Glomerular visceral epithelial cell (primary cell): ENCODE results near the gene CCNF.
"Not testable (repeated sequence)": the region's sequence is repeated elsewhere in the genome, so short reads cannot be mapped to it uniquely, and the experiment has no call there.

Experiments used
- DNase-seq: peaks from one replicate; pipeline ENCODE4 v3.0.0-alpha.2; 2016; ENCODE audit errors: extremely low spot score

CCNF gene

DNA sequence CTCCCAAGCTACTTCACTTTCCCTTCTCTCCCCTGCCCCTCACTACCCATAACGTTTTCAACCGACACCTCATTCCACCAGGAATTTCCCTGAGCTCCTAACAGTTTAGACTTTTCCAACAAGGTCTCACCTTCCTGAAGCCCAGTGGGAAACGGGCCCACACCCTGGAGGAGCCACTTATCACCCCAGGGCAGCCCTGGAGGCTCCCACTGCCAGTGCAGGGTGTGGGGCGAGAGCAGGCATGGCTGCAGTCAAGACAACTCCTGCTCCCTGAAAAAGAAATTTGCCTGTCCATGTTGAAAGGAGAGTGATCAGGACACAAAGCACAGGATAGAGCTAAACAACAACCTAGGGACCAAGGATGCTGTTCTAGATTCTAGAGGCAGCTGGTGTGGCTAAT, 1.7 kb upstream of the CCNF start:
- no peak for DNase-seq

DNA sequence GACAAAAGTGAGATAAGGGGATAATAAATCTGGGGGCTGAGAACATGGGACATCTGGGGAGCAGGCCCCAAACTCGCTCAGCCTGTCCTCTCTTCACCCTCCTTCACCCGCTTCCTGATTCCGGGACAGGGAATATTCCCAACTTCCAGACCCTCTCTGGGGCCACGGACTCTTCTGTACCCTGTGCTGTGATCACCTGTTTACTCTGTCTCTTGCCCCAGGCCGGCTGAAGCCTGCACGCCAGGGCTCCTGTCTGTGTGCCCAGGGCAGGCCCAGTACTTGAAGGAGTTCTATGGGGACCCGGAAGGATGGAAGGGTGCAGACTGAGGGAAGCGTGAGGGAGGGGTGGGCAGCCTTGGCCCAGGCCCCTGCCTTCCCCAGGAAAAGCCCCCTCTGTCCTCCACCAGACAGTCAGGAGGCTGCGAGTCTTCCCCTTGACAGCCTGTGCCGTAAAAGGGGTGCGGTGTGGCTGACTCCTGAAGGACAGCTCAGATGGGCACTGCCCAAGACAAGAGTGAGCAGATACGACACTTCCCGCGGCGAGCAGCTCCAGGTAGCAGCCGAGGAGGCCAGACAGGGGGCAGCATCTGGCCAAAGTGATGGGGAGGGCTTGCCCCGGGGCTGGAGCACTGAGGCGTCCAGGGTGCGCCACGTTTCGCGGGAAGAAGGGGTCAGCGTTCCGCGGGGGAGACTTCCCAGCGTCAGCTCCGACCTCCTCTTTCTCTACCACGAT, 1.0 kb upstream of the CCNF start:
- peak; percentile 23 for DNase-seq

DNA sequence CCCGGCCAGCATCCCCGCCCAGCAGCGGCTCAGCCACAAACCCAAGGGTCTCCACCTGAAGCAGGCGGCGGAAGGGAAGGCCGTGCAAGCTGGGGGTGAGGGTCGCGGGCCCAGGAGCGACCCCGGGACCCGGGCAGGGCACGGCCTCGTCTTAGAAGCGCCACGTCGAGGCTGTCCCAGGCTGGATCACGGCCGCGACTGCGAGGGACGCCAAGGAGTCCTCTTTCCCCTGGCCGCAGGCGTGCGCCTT, 538 bp upstream of the CCNF start:
- no peak for DNase-seq

DNA sequence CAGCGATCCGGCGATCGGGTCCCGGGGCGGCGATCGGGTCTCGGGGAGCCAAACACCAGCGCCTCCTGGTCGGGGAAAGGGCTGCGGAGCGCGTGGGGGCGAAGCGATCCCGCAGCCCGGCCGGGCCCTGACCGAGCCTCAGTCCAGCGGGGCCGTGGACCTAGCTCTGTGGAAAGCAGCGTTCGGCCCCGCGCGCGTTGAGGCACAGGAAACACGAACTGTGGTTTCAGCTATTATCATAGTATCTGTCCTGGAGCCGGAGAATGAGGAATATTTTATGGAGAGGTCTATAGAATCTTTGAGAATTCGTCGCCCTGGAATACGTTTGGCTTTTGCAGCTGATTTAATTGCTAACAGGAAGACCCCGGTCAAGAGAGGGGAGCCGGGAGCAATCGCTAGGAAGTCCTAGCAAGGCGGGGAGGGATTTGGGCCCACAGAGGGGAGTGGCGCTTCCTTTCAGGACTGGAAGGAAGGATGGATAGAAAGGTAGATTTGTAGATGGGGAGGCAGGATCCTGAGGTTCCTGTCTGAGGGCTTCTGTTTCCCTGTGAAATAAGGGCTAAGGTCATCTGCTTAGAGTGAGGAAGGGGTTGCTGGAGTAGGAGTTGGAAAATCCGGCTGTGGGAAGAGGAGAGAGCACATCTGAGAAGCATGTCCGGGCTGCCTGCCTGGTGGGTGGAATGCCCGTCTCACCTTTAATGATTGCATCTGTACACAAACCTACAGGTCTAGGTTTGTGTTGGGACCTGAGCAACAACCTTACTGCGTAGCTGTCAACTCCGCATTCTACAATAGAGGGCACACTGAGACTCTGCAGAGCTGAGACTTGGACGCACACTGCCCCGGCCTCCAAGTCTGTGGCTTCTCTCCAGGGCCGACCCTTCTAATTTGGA, 770 bp downstream of the CCNF start:
- peak; percentile 23 for DNase-seq

DNA sequence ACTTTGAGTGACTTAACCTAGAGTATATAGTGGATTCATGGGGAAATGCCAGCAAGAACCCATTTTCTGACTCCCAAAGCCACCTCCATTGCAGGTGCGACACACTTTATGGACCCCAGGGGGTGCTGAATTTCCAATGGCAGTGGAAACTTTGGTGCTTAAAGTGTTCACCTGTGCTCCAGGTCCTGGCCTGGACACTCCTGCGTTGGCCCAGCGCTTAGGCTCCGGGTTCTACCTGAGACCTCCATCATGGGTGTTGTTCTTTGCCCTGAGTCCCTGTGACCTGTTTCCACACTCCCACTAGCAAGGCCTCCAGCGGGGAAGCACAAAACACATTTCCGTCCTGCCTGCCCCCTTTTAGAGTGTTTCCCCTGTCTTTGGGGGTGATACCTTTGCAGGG, 3.0 kb downstream of the CCNF start:
- DNase-seq, result no peak

DNA sequence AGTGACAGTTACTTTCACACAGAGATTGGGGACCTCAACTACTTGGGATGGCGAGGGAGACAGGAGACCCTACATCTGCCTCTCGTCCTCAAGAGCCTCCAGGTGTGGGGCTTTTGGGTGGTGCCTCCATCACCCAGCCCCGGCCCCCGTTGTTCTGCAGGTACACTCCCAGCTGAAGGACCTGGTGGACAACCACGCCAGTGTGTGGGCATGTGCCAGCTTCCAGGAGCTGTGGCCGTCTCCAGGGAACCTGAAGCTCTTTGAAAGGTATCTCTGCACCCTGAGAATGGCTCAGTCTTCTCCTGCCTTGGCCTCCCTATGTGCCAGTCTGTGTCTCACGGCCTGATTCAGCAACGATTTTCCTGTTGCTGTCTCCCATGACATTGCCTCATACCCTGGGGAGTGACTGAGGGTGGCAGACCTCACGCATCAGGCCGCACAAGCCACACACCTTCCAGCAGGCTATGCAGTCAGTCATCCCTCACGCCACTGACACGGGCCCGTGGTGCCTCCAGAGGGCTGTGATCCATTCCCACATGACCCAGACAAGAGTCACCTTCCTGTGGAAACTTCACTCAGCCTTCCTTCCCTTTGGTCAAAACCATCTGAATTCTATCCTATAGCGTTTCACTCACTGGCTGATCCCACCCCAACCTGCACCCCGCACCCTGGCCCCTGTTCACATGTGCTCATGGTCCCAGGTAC, 3.7 kb downstream of the CCNF start:
- DNase-seq, result no peak

DNA sequence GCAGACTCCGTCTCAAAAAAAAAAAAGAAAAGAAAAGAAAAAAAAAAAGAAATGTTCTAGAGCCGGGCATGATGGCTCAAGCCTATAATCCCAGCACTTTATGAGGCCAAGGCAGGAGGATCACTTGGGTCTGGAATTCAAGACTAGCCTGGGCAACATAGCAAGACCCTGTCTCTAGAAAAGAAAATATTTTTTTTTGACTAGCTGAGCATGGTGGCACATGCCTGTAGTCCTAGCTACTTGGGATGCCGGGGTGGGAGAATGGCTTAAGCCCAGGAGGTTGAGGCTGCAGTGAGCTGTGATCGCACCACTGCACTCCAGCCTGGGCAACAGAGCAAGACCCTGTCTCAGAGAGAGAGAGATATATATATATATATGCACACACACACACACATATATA, 6.0 kb downstream of the CCNF start:
- DNase-seq, result not testable (repeated sequence)

DNA sequence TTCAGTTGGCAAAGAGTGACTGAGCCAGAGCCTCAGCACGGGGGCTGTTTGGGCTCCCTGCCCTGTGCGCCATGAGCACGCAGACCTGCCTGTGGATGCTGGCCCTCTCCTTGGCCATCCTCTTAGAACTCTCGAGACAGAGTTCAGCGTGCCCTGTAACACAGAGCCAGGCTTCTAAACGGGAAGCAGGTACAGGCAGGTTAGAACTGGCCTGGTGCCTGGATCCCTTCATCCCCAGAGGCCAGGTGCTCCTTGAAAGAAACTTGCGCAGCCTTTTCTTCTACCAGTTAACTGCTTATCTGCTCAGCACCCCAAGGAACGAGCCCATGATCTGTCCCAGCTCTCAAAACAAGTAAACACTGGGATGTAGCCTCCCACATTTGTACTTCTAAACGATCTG, 6.9 kb downstream of the CCNF start:
- no peak for DNase-seq

DNA sequence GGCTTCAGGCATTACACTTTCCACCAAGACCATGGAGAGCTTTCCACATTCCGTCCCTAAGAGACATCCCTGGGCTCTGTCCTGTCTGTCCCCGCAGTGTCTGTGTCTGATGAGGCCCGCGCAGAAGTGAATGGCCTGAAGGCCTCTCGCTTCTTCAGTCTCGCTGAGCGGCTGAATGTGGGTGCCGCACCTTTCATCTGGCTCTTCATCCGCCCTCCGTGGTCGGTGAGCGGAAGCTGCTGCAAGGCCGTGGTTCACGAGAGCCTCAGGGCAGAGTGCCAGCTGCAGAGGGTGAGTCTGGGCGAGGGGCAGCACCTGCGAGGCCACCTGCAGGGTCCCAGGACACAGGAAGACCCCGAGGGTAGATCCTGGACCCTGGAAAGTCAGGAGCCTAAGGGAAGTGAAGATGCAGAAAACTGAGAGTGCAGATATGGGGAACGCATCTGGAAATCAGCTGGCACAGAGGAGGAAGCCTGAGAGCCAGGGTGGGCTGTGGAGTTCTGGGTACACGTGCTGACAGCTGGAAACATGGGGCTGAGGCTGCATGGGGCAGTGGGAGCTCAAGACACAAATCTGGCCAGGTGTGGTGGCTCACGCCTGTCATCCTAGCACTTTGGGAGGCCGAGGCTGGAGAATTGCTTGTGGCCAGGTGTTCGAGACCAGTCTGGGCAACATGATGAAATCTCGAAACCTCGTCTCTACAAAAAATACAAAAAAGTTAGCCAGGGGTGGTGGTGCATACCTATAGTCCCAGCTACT, 8.0 kb downstream of the CCNF start:
- no peak for DNase-seq

DNA sequence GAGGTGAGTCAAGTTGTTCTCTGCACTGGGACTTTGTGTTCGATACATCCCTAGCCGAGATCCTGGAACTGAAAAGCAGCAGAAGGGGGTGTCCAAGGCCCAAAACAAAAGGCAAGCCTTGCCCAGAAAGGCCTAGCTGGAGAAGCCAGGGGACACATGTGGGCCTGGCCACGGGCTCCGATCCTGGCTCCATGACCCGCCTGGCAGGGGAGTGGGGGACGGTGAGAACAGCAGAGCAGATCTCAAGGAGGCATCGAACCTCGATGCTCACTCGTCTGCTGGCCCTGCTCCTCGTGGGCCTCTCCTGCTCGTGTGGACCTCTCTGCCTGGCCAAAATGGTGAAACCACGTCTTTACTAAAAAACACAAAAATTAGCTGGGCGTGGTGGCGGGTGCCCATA, 8.9 kb downstream of the CCNF start:
- DNase-seq, result no peak

DNA sequence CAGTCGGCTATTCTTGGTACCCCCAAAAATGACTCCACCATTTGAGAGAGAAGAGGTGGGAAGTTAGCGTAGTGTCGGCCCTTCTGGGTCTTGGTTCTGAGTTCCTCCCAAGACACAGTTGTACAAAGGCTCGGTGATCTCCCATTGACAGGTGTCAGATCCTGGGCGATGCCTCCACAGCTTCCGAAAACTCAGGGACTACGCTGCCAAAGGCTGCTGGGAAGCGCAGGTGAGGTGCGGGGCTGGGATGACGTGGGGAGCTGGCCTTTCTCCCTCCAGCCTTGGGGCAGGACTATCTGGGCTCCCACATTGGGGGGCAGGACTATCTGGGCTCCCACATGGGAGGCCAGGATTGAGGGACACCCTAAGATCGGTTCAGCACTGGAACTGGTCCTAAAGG, 10.4 kb downstream of the CCNF start:
- DNase-seq, result no peak

DNA sequence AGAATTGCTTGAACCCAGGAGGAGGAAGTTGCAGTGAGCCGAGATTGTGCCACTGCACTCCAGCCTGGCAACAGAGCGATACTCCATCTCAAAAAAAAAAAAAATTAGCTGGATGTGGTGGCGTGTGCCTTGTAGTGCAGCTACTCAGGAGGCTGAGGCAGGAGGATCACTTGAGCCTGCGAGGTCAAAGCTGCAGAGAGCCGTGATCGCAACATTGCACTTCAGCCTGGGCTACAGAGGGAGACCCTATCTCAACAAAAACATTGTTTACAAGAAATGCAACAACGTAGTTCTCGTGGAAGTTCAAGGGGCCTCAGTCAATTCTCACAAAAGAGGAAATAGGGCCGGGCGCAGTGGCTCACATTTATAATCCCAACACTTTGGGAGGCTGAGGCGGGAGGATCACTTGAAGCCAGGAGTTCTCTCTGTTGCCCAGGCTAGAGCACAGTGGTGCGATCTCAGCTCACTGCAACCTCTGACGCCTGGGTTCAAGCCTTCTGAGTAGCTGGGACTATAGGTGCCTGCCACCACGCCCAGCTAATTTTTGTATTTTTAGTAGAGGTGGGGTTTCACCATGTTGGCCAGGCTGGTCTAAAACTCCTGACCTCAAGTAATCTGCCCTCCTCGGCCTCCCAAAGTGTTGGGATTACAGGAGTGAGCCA, 12.0 kb downstream of the CCNF start:
- DNase-seq, result not testable (repeated sequence)

DNA sequence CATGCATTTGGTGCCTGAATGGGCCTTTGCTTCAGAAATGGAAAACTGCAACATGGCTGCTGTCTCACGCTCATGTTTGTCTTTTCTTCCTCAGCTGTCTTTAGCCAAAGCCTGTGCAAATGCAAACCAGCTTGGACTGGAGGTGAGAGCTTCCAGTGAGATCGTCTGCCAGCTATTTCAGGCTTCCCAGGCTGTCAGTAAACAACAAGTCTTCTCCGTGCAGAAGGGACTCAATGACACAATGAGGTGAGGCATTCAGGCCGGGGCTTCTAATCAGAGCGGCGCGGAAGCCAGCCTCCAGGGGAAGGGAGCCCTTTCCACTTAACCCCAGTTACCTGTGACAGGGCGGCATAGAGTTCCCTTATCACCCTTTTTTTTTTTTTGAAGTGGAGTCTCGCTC, 14.3 kb downstream of the CCNF start:
- no peak for DNase-seq

DNA sequence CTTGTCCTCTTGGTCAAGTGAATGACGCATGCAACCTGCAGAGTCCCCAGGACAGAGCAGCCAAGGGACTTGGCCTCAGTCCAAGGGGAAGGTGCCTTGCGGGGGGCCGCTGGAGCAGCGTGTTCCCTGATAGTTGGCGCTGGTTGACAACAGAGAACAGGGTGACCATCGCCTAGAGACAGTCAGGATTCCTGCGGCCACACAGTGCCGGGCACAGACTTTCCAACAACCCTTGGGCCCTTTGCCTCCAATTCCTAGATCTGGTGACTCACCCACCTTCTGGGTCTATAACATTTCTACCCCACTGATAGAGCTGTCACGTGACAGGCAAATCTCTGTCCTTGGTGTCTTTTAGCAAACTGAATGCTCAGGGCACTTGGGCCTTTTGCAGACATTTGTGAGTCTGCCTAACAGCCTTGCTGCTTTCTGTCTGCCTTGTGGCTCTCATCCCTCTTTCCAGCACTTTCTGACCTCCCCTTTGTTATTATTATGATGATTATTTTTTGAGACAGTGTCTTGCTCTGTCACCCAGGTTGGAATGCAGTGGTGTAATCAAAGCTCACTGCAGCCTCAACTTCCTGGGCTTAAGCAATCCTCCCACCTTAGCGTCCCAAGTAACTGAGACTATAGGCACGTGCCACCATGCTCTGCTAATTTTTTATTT, 18.8 kb downstream of the CCNF start:
- no peak for DNase-seq

DNA sequence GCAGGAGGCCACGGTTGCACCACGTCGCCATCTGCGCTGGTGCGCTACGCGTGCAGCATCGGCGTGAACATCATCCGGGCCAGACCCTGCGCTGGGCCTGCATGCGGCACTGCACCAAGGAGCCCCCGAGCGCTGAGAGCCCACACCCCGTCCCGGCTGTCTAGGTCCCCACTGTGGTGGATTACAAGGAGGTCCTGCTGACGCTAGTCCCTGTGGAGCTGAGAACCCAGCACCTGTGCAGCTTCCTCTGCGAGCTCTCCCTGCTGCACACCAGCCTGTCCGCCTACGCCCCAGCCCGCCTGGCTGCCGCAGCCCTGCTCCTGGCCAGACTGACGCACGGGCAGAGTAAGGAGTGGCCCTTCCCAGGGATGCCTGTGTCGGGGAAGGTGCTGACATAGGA, 19.9 kb downstream of the CCNF start:
- no peak for DNase-seq

DNA sequence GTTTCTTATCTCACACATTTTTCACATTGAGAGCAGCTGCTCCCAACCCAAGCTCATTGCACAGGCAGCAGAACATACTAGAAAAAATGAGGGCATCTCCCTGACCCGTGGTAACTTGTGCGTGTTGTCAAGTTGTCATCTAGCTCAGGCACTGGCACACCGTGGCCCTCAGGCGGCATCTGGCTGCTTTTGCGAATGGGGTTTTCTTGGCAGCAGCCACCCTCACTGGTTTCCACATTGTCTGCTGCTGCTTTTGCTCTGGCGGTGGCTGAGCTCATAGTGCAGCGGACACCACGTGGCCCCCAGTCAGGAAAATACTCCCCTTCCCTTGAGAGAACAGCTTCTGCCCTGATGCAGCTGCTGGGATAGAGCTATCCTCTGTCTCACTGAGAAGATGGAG, 21.3 kb downstream of the CCNF start:
- no peak for DNase-seq

DNA sequence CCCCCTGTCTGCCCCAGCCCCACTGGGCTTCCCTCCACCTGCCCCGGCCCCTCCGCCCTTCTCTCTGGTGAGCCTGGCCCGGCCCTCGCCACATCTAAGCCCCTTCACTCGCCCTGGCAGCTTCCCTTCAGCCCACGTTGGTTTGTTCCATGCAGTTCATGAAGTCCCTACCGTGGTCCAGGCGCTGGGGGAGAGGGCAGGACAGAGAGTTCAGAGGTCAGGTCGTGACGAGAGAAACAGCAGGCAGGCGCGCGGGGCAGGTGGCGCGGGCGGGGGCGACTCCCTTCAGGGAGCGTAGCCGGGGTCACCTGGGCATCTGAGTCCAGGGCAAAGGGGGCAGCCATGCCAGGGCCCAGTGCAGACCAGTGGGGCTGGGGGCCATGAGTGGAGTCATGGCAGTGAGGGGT, 21.7 kb downstream of the CCNF start:
- DNase-seq, result no peak

DNA sequence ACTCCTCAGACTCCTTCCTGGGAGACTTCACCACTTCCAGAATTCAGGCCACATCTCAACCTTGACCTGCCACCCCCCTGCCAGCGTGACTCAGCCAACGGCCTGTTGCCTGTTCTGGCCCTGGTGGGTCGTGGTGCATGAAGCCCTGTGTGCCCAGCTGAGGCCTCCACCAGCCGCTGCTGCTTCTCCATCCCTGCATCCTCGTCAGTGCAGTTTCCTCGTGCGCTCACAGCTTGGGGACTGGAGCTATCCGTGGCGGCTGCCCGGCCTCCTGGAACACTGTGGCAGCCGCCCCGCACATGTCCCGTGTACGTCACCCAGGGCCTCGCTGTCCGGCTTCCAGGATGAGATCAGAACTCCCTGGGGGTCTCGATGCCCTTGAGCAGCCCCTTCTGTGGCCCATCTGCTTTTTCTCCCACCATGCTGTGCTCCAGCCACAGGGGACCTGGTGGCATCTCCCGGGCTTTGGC, 22.6 kb downstream of the CCNF start:
- DNase-seq, result peak; percentile 40

DNA sequence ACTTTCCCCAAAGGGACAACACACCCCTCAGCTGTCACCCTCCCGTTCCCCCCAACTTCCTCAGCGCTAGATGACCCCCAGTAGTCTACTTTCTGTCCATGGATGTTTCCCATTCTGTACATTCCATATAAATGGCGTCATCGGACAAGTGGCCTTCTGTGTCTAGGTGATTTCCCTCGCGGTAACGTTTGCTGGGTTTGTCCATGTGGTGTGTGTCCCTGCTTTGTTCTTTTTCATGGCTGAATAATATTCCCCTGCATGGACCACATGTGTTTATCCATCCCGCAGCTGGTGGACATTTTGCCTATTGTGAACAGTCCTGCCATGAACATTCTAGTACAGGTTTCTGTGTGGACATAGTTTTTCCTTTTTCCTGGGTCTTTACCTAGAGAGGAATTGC, 23.4 kb downstream of the CCNF start:
- no peak for DNase-seq

DNA sequence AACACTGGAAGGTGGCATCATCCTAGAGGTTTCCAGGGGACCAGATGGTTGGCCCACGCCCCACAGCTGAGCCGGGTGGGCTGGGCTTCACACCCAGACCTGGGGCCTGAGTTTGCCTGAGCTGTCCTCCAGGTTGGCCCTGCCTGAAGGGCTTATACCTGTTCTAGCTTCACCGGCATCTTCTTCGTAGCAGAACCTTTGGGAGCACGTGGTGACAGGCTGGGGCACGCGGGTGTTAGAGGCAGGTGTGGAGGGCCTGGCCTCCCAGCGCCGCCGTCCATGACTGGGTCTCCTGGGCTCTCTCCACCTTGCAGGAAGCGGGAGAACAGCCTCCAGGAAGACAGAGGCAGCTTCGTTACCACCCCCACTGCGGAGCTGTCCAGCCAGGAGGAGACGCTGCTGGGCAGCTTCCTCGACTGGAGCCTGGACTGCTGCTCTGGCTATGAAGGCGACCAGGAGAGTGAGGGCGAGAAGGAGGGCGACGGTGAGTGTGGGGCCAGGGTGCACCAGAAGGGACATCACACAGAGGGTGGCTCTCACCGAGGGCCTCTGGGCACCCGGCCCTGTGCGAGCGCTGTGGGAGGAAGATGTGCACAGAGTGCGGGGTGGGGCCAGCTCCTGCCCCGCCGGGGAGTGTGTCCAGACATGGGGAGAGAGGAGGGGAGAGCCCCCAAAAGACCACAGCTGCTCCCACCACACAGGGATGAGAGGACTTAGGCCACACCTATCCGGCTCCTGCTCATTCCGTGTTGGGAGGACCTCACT, 26.0 kb downstream of the CCNF start:
- no peak for DNase-seq
